Ishikawa (cell line): ENCODE data around the gene GALNTL6.

Experiments
- CEBPB ChIP-seq: IDR thresholded peaks from 2 replicates; pipeline ENCODE4 v1.6.1; 2012
- MAX ChIP-seq: IDR thresholded peaks from 2 replicates; pipeline ENCODE4 v1.6.1; 2012

- TF ChIP-seq MAX (no peak), CEBPB (no peak)
These were observed 1170.4 kb downstream of the GALNTL6 start for GRCh38 chr4:172983631-172984030.
